LNCAP (cell line): ENCODE data around the gene KANSL1L.

Experiments
- TF ChIP-seq, protein P1 (sequence below): fragments of 450-650 bp; IDR thresholded peaks from 2 replicates; pipeline ENCODE4 v1.5.1; 2017; ENCODE audit warnings: mild to moderate bottlenecking

The KANSL1L gene

DNA sequence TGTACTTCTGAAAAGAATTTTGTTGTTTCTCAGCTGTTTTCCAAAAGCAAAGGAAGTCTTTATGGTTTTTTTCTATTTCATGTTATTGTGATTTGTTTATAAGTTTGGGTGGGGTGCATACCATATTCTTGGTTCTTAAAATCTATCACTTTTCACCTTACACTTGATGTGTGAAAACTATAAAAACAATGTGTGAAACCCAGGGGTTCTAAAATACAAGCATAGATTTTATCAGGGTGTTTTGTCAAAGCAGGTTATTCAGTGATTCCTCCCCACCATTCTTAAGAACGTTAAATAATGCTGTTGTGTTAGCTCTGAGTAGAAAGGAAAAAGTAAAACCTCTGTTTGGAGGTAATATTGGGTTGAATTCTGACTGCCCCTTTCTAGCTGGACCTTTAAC, 151.1 kb downstream of the KANSL1L start:
- TF ChIP-seq, protein P1, sequence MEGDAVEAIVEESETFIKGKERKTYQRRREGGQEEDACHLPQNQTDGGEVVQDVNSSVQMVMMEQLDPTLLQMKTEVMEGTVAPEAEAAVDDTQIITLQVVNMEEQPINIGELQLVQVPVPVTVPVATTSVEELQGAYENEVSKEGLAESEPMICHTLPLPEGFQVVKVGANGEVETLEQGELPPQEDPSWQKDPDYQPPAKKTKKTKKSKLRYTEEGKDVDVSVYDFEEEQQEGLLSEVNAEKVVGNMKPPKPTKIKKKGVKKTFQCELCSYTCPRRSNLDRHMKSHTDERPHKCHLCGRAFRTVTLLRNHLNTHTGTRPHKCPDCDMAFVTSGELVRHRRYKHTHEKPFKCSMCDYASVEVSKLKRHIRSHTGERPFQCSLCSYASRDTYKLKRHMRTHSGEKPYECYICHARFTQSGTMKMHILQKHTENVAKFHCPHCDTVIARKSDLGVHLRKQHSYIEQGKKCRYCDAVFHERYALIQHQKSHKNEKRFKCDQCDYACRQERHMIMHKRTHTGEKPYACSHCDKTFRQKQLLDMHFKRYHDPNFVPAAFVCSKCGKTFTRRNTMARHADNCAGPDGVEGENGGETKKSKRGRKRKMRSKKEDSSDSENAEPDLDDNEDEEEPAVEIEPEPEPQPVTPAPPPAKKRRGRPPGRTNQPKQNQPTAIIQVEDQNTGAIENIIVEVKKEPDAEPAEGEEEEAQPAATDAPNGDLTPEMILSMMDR: no peak

DNA sequence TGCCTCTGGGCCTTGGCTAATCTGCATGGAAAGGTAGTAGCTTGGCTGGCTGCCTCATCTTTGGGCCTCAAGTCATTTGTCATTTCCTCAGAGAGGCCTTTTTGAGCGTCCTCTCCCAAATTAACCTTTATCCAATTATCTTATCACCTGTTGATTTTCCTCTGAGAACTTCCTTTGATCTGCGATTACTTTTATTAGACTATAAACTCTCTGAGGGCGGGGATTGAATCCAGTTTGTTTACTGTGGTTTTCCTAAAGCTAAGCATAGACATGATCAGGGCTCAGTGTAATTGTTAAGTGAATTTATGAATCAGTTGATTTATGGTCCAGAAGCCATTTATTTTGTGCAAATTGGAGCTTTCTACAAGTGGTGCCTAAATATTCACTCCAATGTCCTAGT, 161.3 kb downstream of the KANSL1L start:
- TF ChIP-seq, protein P1: no peak

DNA sequence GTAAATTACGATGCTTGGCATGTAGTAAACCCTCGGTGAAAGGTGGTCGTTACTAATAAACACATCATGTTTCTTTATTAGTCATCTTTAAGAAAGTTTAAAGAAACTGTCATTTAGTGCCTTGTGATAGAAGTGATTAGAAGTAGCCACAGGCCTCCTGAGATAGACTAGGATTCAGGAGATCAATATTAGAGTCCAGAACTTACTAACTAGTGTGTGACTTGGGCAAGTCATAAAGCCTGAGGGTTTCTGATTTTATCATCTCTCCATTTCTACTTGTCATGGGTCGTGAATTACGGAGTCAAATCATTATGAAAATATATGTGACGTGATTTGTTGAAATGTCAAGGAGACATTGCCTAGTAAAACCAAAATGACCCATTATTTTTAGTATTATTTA, 162.1 kb downstream of the KANSL1L start:
- TF ChIP-seq, protein P1: no peak

DNA sequence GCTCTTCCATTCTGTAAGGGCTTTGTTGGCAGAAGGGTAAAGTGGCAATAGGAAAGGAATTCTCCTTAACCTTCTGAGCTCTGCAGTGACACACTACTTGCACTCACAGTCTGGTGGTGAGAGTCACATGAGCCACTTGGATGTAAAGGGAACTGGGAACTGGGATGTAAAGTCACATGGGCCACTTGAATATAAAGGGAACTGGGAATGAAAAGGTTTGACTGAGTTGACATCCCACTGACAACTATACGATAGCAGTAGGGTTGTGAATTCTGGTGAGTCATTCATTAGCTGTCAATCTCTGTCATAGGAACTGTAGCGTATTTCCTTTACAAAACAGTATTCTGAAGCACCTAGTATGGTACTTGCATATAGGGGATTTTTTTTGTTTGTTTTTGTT, 163.3 kb downstream of the KANSL1L start:
- TF ChIP-seq, protein P1: no peak

DNA sequence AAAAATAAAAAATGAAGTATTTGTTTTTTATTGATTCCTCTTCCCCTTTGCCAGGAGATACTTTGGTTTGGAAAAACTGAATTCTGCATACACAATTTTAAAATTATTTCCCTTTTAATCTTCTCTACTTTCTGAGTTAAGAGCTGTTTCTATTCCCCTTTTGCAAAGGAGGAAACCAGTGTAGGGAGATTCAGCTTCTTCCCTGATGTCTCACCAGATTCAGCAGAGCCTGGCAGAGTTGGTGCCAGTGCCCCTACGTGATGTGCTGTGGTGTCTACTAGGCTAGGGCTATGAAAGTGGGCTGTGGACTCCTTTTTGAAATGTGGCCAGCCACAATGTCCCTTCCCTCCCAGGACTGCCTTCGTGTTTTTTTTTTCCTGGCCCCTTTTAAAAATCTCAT, 166.3 kb downstream of the KANSL1L start:
- TF ChIP-seq, protein P1: no peak

DNA sequence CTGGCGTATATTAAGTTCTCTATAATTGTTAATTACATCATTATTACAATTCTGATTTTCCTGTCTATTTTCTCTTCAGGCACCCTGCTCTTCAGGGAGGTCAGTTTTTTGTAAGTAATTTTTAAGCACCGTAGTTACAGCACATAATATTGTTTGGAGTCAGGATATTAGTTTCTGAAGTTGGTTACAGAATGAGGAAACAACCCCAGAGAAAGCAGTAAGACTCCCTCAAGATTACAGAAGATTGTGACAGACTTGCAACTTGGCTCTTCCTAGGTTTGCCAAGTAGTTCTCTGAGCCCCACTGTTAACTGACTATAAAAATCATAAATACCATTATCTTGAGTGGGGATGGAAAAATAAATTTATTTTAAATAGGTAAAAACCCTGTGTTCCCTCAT, 167.8 kb downstream of the KANSL1L start:
- TF ChIP-seq, protein P1: no peak

DNA sequence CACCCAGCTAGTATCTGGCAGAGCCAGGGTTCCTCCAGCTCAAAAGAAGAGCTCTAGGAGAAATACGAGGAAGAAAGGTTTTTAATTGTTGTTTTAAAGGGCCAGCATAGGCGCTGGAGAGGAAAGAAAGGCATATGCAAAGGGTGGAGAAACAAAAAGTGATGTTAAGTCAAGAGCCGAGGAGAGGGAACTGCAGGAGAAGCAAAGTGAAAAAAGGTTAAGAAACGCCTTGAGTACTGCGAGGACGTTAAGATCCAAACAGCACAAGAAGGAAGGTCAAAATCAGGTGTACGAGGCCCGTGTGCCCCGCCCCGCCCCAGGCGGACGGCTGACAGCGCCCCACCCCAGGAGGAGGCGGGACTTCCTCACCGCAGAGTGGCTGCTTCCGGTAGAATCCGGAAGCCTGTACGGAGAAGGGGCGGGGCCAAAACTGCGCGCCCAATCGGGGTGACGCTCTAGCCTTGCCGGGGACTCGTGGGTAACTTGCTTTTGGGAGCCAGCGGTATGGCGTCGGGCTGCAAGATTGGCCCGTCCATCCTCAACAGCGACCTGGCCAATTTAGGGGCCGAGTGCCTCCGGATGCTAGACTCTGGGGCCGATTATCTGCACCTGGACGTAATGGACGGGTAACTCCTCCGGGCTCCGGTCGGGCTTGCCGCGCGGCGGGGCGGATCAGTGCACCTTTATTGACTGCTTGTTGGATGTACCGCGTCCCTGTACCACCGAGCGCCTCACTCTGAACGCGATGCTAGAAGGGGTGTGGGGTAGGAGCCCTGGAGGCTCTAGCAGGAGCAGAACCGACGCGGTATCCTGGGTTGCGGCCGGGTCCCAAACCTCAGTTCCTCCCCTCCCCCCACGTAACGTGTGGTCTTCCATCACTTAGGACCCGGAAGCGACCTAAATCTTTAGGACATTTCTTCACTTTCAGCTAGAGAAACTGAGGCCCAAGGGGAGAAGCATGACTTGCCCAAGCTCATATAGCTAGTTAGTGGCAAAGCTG, 168.8 kb downstream of the KANSL1L start, which contains the start of gene RPE:
Gene RPE, plus strand, starts transcription at position 481 of the 1,000 bp plus-strand sequence. Its CDS starts 24 bp downstream, at position 505.
- TF ChIP-seq, protein P1: no peak
